Measurements from ENCODE around the gene RPS14.
"Not testable (repeated sequence)": the region's sequence is repeated elsewhere in the genome, so short reads cannot be mapped to it uniquely, and the experiment has no call there.

The RPS14 gene

DNA sequence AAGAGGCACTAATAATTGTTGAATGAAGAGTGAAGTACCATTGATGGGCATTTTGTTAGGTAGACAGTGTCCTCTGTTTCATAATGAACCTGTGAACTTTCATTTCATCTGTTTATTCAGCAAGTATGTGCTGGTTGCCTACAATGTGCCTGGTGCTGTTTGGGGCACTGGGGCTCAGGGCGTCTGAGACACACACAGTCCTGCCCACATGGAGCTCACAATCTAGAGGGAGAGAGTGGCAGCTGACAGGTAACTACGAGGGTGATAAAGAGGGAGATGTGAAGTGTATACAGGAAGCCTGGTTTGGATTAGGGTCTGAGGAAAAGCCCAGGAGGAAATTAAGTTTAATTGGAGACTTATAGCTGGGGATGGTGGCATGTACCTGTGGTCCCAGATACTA lies 29.9 kb upstream of the RPS14 start:
- DNase-seq (ENCODE audit: low spot score) = no peak

DNA sequence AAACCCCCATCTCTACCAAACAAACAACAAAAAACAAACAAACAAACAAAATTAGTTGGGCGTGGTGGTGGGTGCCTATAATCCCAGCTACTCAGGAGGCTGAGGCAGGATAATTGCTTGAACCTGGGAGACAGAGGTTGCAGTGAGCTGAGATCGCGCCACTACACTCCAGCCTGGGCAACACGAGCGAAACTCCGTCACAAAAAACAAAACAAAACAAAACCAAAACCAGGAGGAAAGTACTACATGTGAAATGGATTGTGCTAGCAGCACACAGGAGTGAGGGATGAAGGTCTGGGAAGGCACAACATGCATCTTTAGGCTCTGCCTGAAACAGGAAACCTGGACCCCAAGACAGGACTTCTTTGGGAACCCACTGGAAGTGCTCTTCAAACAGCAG lies 27.0 kb upstream of the RPS14 start:
- not testable (repeated sequence) for DNase-seq (ENCODE audit: low spot score)

DNA sequence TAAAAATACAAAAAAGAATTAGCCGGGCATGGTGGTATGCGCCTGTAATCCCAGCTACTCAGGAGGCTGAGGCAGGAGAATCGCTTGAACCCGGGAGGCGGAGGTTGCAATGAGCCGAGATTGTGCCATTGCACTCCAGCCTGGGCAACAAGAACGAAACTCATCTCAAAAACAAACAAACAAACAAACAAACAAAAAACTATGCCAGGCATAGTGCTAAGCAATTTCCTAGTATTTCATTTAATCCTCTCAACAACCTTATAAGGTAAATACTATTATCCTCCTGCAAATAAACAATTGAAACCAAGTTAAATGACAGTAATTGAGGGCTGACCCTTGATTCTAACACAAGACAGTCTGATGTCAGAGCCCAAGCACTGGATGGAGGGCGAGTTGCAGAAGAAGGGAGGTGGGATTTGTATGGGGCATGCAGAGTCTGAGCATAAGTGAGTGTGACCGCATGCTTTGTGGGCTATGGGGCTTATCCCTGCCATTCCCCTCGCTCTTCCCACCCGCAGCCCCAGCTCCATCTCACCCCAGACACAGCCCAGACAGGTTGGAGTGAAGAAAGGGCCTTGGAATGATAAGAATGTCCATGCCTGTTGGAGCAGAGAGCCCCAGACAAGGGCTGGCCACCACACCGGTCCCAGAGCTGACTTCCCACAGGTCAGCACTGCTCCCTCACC lies 24.3 kb upstream of the RPS14 start:
- no peak for DNase-seq (ENCODE audit: low spot score)

GRCh38 chr5:150469718-150470469 lies 20.4 kb upstream of the RPS14 start:
- no peak for DNase-seq (ENCODE audit: low spot score)

- DNase-seq (ENCODE audit: low spot score) = no peak
These were observed 18.7 kb upstream of the RPS14 start for GRCh38 chr5:150468206-150468605.

- no peak for DNase-seq (ENCODE audit: low spot score)
These were observed 16.4 kb upstream of the RPS14 start for GRCh38 chr5:150465927-150466326.

DNA sequence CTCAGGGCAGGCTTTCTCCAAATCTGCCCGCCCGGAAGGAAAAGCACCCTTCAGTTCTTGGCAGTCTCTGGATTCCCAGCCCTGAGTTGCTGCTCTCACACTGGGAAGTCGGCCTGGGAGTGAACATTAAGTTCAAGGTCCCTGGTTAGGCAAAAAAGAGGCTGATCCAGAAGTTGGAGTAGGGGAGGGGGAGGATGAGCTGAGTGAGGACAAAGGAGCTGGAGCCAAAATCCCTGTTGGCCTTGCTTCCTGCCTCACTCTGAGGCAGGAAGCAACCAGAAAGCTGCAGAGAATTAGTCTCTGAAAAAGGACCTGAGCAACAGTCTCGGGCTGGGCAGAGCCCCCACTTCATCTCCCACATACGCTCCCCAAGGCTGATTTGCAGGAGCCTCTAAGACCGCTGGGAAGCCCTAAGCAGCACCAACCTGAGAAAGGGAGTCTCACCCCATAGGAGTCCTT lies 15.0 kb upstream of the RPS14 start:
- no peak for DNase-seq (ENCODE audit: low spot score)

DNA sequence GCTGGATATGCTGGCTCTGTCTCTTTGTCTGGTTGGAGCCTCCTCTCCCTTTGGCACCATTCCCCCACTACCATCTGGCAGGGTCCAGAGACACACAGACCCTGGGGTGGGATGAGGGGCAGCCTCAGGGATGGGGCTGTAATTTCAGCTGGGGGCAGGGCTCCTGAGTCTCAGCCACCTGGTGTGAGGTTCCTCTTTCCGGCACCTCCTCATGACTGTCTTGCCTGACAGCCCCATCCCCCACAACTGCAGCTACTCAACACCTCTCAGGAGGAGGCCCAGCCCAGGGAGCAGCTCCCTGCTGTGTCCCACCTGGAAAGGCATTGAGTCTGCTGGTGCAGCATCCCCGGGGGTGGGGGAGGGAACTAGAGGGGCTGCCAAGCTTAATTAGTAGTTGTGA lies 11.7 kb upstream of the RPS14 start:
- DNase-seq (ENCODE audit: low spot score) = no peak

- DNase-seq (ENCODE audit: low spot score) = no peak
These were observed 11.2 kb upstream of the RPS14 start for GRCh38 chr5:150460781-150461180.

DNA sequence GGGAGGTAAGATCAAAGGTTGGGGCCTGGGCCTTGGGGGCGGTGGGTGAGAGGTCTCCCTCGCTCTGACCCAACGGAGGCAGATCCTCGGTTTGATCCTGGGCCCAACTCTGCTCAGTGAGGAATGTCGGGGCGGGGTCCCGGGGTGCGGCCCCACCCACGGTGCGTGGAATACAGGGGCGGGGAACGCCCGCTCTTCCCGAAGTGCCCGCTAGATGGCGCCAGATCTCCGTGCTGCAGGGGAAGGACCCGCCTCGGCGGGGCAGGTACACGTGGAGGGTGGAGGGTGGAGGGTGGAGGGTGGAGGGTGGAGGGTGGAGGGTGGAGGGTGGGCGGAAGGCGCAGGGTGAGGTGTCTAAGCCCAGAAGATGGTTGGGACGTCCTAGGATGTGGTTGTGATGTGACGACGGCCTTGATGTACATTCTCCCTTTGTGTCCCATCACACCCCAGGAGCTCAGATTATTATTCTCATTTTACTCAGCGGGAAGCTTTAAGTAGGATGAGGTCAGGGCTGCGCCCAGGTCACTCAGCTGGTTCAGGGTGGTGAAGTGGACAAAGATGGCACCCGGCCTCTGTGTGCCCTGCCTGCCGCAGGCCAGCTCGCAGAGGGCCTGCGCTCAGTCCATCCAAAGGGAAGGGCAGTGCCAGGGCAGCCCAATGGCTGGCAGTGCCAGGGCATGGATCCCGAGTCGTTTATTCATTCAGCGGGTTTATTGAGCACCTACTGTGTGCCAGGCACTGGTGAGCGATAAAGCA lies 9.4 kb upstream of the RPS14 start:
- DNase-seq (ENCODE audit: low spot score) = peak; percentile 58

GRCh38 chr5:150457562-150458240 lies 8.2 kb upstream of the RPS14 start:
- DNase-seq (ENCODE audit: low spot score) = no peak

DNA sequence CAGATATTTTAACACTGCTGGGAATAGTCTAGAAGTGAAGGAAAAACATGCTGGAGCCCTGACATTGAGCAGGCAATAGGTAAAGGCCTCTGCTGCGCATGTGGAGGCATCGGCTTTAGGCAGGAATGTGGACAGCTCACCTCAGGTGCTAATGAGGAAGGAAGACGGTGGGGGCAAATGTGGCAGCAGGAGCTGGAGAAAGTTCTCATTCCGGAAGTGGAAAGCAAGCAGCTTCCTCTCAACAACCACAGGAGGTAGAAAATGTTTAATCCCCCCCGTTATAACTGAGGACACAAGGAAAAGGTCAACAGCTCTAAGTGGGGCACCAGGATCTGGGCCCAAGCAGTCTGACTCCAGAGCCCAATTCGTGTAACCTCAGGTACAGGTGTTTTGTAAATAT lies 7.6 kb upstream of the RPS14 start:
- DNase-seq (ENCODE audit: low spot score) = no peak

DNA sequence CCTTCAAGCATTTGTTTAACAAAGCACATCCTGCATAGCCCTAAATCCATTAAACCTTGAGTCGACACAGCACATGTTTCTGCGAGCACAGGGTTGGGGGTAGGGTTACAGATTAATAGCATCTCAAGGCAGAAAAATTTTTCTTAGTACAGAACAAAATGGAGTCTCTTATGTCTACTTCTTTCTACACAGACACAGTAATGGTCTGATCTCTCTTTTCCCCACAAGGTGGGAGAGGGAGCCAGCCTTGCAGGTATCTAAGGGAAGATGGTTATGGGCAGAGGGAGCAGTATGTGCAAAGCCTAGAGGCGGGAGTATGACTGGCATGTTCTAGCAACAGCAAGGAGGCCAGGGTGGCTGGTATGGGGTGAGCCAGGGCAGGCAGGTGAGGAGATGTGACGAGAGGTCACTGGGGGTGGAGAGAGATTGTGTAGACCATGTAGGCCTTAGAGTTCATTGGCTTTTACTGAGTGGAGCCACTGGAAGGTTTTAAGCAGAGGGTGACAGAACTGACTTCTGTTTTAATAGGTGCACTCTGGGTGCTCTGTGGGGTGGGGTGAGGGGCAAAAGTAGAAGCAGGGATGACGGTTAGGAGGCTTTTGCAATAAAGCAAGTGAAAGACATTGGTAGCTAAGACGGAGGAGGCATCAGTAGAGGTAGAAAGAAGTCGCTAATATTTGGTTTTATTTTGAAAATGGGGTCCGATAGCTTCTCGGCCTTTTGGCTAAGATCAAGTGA lies 5.1 kb upstream of the RPS14 start:
- DNase-seq (ENCODE audit: low spot score) = no peak

- not testable (repeated sequence) for DNase-seq (ENCODE audit: low spot score)
These were observed 4.5 kb upstream of the RPS14 start for GRCh38 chr5:150454027-150454426.

DNA sequence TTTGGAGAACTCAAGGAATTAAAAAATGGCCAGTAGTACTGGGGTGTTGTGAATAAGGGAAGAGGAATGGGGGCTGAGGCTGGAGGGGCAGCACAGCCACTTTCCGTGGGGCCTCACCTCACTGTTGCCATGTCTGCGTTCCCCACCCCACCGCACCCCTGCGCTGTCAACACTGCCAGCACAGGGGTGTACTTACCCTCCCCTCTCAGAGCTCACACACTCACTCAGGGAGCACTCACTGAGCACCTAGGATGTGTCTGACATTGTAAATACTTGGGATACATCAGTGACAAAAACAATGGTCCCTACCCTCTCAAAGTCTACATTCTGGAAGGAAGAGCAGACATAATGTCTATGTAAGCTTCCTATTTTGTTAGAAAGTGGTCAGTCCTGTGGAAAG lies 3.4 kb upstream of the RPS14 start:
- DNase-seq (ENCODE audit: low spot score) = no peak

DNA sequence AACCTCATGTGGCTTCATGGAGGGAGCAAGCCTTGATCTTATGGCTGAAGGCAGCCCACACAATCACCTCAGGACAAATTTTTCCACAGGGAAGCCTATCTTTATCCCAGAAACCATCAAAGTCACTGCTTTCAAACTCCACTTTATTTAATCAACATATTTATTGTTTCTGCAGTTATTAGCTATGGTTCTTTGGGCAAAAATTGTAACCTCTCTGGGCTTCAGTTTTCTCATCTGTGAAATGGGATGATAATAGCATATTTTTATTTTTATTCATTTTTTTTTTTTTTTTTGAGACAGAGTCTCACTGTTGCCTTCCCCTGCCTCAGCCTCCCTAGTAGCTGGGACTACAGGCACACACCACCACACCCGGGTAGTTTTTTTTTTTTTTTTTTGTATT lies 2.1 kb upstream of the RPS14 start:
- DNase-seq (ENCODE audit: low spot score) = no peak

- no peak for DNase-seq (ENCODE audit: low spot score)
These were observed 505 bp downstream of the RPS14 start for GRCh38 chr5:150448952-150449516.

- no peak for DNase-seq (ENCODE audit: low spot score)
These were observed 1.2 kb downstream of the RPS14 start for GRCh38 chr5:150448334-150448733.

DNA sequence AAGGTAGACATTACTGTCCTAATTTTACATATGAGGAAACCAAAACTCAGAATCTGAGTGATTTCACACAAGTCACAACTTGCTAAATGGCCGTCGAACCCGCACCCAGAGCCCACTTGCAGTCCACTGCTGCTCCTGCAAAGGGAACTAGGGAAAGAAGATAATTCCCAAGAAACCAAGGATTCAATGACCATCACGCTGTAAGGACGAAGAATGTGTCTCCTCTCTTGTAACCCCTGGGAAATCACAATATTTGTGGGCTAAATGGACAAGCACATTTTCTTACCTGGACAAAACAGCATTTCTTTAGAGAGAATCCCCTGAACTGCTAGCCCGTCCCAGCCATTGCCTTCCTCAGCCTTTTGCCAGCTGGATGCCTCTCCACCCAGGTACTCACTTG lies 2.4 kb downstream of the RPS14 start:
- no peak for DNase-seq (ENCODE audit: low spot score)

GRCh38 chr5:150446583-150446982 lies 3.0 kb downstream of the RPS14 start:
- DNase-seq (ENCODE audit: low spot score) = no peak

DNA sequence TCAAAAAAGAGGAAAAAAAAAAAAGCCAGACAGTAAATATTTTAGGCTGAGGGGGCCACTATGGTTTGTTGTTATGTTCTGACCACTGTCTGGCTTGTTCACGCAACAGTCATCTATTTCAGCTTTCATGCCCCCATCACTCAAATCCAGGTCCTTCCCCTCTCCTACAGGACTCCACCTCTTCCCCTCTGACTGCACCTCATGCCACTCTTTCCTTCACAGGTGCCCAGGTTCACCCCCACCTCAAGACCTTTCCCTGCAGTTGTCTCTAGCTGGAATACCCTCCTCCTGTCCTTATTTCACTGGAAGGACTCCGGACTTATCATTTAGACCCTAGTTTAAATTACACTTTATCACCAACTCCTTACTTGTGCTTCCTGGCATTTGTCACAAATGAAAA lies 3.5 kb downstream of the RPS14 start:
- DNase-seq (ENCODE audit: low spot score) = no peak
